Hepatocyte (in vitro differentiated cells): ENCODE data around the gene TNFRSF21.

Source experiments
- EZH2phosphoT487 ChIP-seq: fragments of 200-600 bp; sonication (generic); IDR thresholded peaks from one replicate; pipeline ENCODE4 v1.6.1; 2018; ENCODE audit warnings: antibody characterized with exemption, mild to moderate bottlenecking, low read depth, moderate library complexity; ENCODE audit not compliant: unreplicated experiment, severe bottlenecking
- TF ChIP-seq, protein P1 (sequence below): fragments of 200-600 bp; sonication (generic); IDR thresholded peaks from 2 replicates; pipeline ENCODE4 v1.5.1; 2016; ENCODE audit warnings: antibody characterized with exemption, mild to moderate bottlenecking; ENCODE audit not compliant: poor library complexity

DNA sequence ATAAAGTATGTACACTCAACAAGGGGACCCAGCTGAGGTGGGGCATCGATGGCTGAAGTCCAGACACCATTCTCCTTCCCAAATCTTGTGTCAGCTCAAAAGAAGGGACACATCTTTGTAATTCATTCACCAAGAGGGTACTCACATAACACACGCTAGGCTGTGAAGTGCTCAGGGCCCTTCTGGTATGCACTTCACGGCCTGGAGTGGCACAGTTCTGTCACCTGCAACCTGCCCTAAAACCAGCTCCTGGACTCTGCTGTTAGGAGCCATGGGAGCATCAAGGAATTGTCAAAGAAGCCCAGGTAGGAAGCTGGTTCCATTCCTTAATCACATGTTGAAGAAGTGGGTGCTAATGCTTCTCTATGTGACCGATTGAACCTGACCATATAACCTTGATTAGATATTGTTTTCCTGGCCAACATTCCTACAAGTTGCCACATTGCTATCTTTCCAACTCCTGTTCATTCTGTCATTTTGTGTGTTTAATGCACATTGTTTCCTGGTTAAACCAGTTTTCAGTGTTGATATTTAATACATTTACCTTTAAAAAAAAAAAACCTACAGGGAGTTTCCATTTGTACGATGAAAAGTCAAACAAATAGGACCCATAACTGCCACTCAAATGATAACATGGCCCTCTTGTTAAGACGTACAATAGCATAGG is 127.3 kb downstream of the TNFRSF21 start:
- TF ChIP-seq, protein P1, sequence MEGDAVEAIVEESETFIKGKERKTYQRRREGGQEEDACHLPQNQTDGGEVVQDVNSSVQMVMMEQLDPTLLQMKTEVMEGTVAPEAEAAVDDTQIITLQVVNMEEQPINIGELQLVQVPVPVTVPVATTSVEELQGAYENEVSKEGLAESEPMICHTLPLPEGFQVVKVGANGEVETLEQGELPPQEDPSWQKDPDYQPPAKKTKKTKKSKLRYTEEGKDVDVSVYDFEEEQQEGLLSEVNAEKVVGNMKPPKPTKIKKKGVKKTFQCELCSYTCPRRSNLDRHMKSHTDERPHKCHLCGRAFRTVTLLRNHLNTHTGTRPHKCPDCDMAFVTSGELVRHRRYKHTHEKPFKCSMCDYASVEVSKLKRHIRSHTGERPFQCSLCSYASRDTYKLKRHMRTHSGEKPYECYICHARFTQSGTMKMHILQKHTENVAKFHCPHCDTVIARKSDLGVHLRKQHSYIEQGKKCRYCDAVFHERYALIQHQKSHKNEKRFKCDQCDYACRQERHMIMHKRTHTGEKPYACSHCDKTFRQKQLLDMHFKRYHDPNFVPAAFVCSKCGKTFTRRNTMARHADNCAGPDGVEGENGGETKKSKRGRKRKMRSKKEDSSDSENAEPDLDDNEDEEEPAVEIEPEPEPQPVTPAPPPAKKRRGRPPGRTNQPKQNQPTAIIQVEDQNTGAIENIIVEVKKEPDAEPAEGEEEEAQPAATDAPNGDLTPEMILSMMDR = no peak
- no peak for TF ChIP-seq EZH2phosphoT487
